HepG2 (cell line): ENCODE data around the gene PNPLA1. TPM values are rescaled to one million over a fixed set of nuclear protein-coding genes. Genes with fewer than 3 reads are reported as not detected.

Experiments
- ATAC-seq: fragments of 200-7000 bp; cut with Tn5 transposase; 3 replicates; pipeline ENCODE4 v1.9.1; 2020; ENCODE audit warnings: mild to moderate bottlenecking, moderate library complexity
- BruUV-seq: library from RNA; stranded (reverse); fragments of 400-500 nt; replicated peaks from 2 replicates; lab custom pipeline; 2021; lab: Mats Ljungman, UMichigan
- CTCF ChIA-PET: fragments of 300-600 bp; formaldehyde crosslinking; extraction: SDS; loops from one replicate; lab custom pipeline; 2021; ENCODE audit warnings: low total read pairs, inconsistent platforms, low intra/inter-chr PET ratio; lab: Yijun Ruan, JAX
- POLR2A ChIA-PET: fragments of 350-600 bp; sonication (Branson Sonifier 250); formaldehyde crosslinking; loops from one replicate; lab custom pipeline; 2020; ENCODE audit warnings: antibody characterized with exemption, inconsistent platforms; lab: Yijun Ruan, JAX
- DNase-seq: peaks from one replicate; pipeline ENCODE4 v3.0.0-alpha.2; 2015; ENCODE audit warnings: low spot score
- FAIRE-seq: peaks from 3 replicates; lab custom pipeline; 2011; peaks lifted over from hg19 to GRCh38; lab: Jason Lieb, UNC
- H2AFZ ChIP-seq: one replicate; pipeline ENCODE4 v1.6.1; 2011; ENCODE audit warnings: low read length, inconsistent platforms
- H3K27ac ChIP-seq: fragments of 300-600 bp; 3 replicates; pipeline ENCODE4 v1.8.0; 2011; ENCODE audit warnings: mixed run types, mild to moderate bottlenecking, mixed read lengths, low read length, inconsistent platforms; ENCODE audit not compliant: insufficient read depth; ENCODE audit errors: extremely low read length
- H3K27me3 ChIP-seq, 2 experiments: fragments of 200-600 bp in 1 of 2; 2 replicates in 1 of 2; 3 replicates in 1 of 2; pipeline versions ENCODE4 v1.6.0 to v1.8.0; 2011; ENCODE audit warnings: low read length in 2 of 2, mild to moderate bottlenecking in 2 of 2, moderate library complexity in 2 of 2, inconsistent platforms in 1 of 2; ENCODE audit not compliant: insufficient read depth in 2 of 2, control insufficient read depth in 1 of 2
- H3K36me3 ChIP-seq, 2 experiments: fragments of 200-600 bp in 1 of 2; replicated peaks in 1 of 2; 2 replicates in 1 of 2; 3 replicates in 1 of 2; pipeline versions ENCODE4 v1.5.1 to v1.8.0; 2011; ENCODE audit warnings: low read length in 2 of 2, inconsistent platforms in 1 of 2; ENCODE audit not compliant: insufficient read depth in 2 of 2, control insufficient read depth in 1 of 2
- H3K4me1 ChIP-seq: 2 replicates; pipeline ENCODE4 v1.5.1; 2012; ENCODE audit warnings: low read length, inconsistent platforms; ENCODE audit not compliant: insufficient read depth
- H3K4me2 ChIP-seq: 2 replicates; pipeline ENCODE4 v1.6.0; 2011; ENCODE audit warnings: low read depth, low read length, inconsistent platforms
- H3K4me3 ChIP-seq, 3 experiments: fragments of 200-600 bp in 1 of 3; sonication (generic), shearing (Covaris generic) in 1 of 3; replicated peaks in 1 of 3; 2 replicates each; pipeline ENCODE4 v1.5.1; 2011 to 2016; ENCODE audit warnings: low read length in 3 of 3, inconsistent platforms in 2 of 3, low read depth in 2 of 3, mild to moderate bottlenecking in 2 of 3, control low read depth in 1 of 3, mixed read lengths in 1 of 3; ENCODE audit not compliant: insufficient read depth in 1 of 3
- H3K79me2 ChIP-seq: one replicate; pipeline ENCODE4 v1.6.1; 2011; ENCODE audit warnings: low read length, inconsistent platforms; ENCODE audit not compliant: insufficient read depth
- H3K9ac ChIP-seq: 2 replicates; pipeline ENCODE4 v1.6.0; 2011; ENCODE audit warnings: mild to moderate bottlenecking, low read depth, low read length, inconsistent platforms; ENCODE audit not compliant: insufficient read depth
- H3K9me3 ChIP-seq: 2 replicates; pipeline ENCODE4 v1.5.1; 2012; ENCODE audit warnings: mild to moderate bottlenecking, low read length
- H4K20me1 ChIP-seq: 2 replicates; pipeline ENCODE4 v1.6.0; 2011; ENCODE audit warnings: inconsistent platforms, mild to moderate bottlenecking, low read length, moderate library complexity; ENCODE audit not compliant: insufficient read depth
- FOXO1 ChIP-seq: sonication (generic); formaldehyde crosslinking; IDR thresholded peaks from 2 replicates; pipeline ENCODE4 v1.4.0; 2020; ENCODE audit warnings: missing genetic modification reagents
- MTF2 ChIP-seq: sonication (generic); formaldehyde crosslinking; IDR thresholded peaks from 2 replicates; pipeline ENCODE4 v1.5.0; 2020; ENCODE audit warnings: missing genetic modification reagents, borderline replicate concordance
- RERE ChIP-seq: IDR thresholded peaks from 2 replicates; pipeline ENCODE4 v1.6.1; 2016; ENCODE audit warnings: low read depth, missing genetic modification reagents, missing compliant biosample characterization
- SNRNP70 ChIP-seq: fragments of 200-400 bp; formaldehyde crosslinking; IDR thresholded peaks from 2 replicates; pipeline ENCODE4 v1.6.1; 2017; ENCODE audit warnings: mild to moderate bottlenecking, low read depth, low read length, moderate library complexity
- TRIM22 ChIP-seq: fragments of 450-650 bp; IDR thresholded peaks from 2 replicates; pipeline ENCODE4 v1.6.1; 2017
- ZBTB44 ChIP-seq: sonication (generic); formaldehyde crosslinking; IDR thresholded peaks from 2 replicates; pipeline ENCODE4 v1.4.0; 2020; ENCODE audit warnings: missing genetic modification reagents
- ZNF275 ChIP-seq: sonication (generic); formaldehyde crosslinking; IDR thresholded peaks from 2 replicates; pipeline ENCODE4 v1.8.0; 2022; ENCODE audit warnings: missing genetic modification reagents, mild to moderate bottlenecking, inconsistent platforms, borderline replicate concordance
- ZNF343 ChIP-seq: sonication (generic); formaldehyde crosslinking; IDR thresholded peaks from 2 replicates; pipeline ENCODE4 v1.4.0; 2020; ENCODE audit warnings: mild to moderate bottlenecking, missing genetic modification reagents
- WGBS: methylation state at CpG from one replicate; pipeline ENCODE4 v1.1.6; 2017; ENCODE audit warnings: low lambda C conversion rate; 5-methylcytosine and 5-hydroxymethylcytosine counted together
- in situ Hi-C: cut with HindIII; loops from 2 replicates; pipeline ENCODE4 v1.10.0; 2017; ENCODE audit warnings: low pct_unique_long_range_greater_than_20kb; ENCODE audit not compliant: extremely low pct_ligation_motif_present
- intact Hi-C: fragments of 100-400 bp; cut with micrococcal nuclease; formaldehyde crosslinking; loops from one replicate; pipeline ENCODE4 v1.10.0; 2022; ENCODE audit not compliant: unreplicated experiment
- polyA plus RNA-seq, 8 experiments: library from polyadenylated mRNA; depleted of rRNA in 3 of 8; stranded (reverse) in 7 of 8; unstranded in 1 of 8; fragments of >200 nt; fragmentation: Illumina TruSeq in 4 of 8; extraction: Trizol in 4 of 8; gene quantifications; 2 replicates each; pipeline versions ENCODE4 v1.2.1 to v1.2.3, GENCODE V29; 2011 to 2016; ENCODE audit warnings: low read depth in 4 of 8, missing spikeins in 1 of 8, mixed read lengths in 1 of 8; ENCODE audit not compliant: insufficient read depth in 1 of 8
- total RNA-seq, 5 experiments: library from RNA; depleted of rRNA; stranded (reverse); fragments of >200 nt; fragmentation: Illumina TruSeq; extraction: Trizol; gene quantifications; 2 replicates each; pipeline ENCODE4 v1.2.3, GENCODE V29; 2016; ENCODE audit warnings: low read depth in 1 of 5

Gene PNPLA1
- total and polyA plus RNA-seq, 2 of the 13 experiments (the other 11 are each of a cell fraction or from before 2014, with no cell fraction given), result not detected

GRCh38 chr6:36222924-36223323 is 46.9 kb upstream of the PNPLA1 start:
- Histone ChIP-seq H3K9me3 (no peaks in the 10 kb centered on the region), H3K4me3 (no peak overlapping the region), H2AFZ (no peak overlapping the region), H3K4me2 (no peak overlapping the region), H3K36me3 (peaks cover 33 to 92% of the 10 kb centered on the region in 2 experiments), H3K9ac (no peak overlapping the region), H4K20me1 (no peaks in the 10 kb centered on the region), H3K4me1 (peaks cover 15% of the 10 kb centered on the region), H3K79me2 (no peaks in the 10 kb centered on the region), H3K27me3 (no peaks in the 10 kb centered on the region), H3K27ac (no peak overlapping the region)
- CTCF ChIA-PET, result no interaction called here
- no peak for TF ChIP-seq ZNF275 (CRISPR knock-in tag)
- TF ChIP-seq RERE (CRISPR knock-in tag), result no peak
- TF ChIP-seq ZBTB44 (CRISPR knock-in tag), result no peak
- TF ChIP-seq MTF2 (CRISPR knock-in tag), result no peak
- TF ChIP-seq FOXO1, result no peak
- TF ChIP-seq SNRNP70, result no peak
- TF ChIP-seq ZNF343 (CRISPR knock-in tag), result no peak
- TF ChIP-seq TRIM22, result no peak
- BruUV-seq, result no TSS peak
- in situ Hi-C loops (no loop called here), intact Hi-C loops (no loop called here)
- FAIRE-seq, result no peak
- POLR2A ChIA-PET, result no interaction called here
- no peak for ATAC-seq
- 95% methylated on average over 4 of the region's 4 CpGs for WGBS
- DNase-seq, result no peak
